Medulla oblongata (tissue), 1 donor: Measurements from ENCODE around the gene AVL9.
"Not testable (repeated sequence)": the region's sequence is repeated elsewhere in the genome, so short reads cannot be mapped to it uniquely, and the experiment has no call there.

Source experiments
- DNase-seq: peaks from one replicate; pipeline ENCODE4 v3.0.0-alpha.2; 2015; ENCODE audit errors: extremely low spot score

The AVL9 gene

GRCh38 chr7:32587411-32587948 lies 92.2 kb downstream of the AVL9 start:
- DNase-seq, result no peak

- DNase-seq, result no peak
Observed at GRCh38 chr7:32588657-32589056, 93.4 kb downstream of the AVL9 start.

GRCh38 chr7:32591938-32592337 lies 96.6 kb downstream of the AVL9 start:
- DNase-seq, result peak; percentile 67

- DNase-seq, result no peak
Observed at GRCh38 chr7:32592701-32593100, 97.4 kb downstream of the AVL9 start.

- no peak for DNase-seq
Observed at GRCh38 chr7:32594965-32595490, 99.7 kb downstream of the AVL9 start.

- not testable (repeated sequence) for DNase-seq
Observed at GRCh38 chr7:32601196-32601595, 105.9 kb downstream of the AVL9 start.

DNA sequence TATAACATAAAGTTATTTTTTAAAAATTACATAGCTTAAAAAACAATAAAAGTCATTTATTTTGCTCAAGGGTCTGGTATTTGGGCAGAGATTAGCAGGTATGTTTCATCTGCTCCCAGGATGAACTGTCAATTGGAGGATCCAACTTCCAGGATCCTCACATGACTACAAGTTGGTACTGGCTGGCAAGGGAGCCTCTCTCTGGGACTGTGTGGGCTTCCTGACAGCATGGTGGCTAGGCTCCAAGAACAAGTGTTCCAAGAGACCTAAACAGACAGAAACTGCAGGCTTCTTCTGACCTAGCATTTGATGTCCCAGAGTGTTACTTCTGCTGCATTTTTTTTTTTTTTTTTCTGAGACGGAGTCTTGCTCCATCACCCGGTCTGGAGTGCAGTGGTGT lies 107.2 kb downstream of the AVL9 start:
- DNase-seq, result peak; percentile 49

DNA sequence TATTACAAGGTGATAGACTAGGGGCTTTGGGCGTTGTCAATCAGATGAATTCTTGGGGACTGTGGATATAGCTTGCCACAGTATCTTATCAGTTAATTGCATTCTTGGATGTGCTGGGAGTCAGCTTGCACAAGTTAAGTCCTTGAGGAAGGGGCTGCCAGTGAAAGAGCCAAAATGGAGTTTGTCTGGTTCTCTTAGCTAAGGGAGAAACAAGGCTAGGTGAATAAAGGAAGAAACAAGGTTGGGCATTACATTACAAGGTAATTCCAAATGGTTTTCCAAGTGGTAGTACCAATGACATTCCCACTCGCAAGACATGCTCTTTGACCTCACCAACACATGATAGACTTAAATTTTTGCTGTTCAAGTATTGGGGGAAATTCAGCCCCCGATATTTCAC lies 108.2 kb downstream of the AVL9 start:
- DNase-seq, result not testable (repeated sequence)

- not testable (repeated sequence) for DNase-seq
Observed at GRCh38 chr7:32604047-32604446, 108.8 kb downstream of the AVL9 start.

DNA sequence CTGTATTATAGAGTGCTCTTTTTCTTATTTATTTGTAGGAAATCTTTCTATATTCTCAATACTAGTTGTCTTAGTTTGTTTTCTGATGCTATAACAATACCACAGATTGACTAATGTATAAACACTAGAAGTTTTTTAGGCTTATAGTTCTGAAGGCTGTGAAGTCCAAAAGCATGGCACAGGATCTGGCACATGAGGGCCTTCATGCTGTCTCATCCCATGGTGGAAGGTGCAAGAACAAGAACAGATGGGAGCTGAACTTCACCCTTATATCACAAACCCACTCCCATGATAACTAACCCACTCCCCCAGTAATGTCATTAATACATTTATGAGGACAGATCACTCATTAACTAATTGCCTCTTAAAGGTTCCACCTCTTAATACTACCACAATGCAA lies 109.7 kb downstream of the AVL9 start:
- no peak for DNase-seq

DNA sequence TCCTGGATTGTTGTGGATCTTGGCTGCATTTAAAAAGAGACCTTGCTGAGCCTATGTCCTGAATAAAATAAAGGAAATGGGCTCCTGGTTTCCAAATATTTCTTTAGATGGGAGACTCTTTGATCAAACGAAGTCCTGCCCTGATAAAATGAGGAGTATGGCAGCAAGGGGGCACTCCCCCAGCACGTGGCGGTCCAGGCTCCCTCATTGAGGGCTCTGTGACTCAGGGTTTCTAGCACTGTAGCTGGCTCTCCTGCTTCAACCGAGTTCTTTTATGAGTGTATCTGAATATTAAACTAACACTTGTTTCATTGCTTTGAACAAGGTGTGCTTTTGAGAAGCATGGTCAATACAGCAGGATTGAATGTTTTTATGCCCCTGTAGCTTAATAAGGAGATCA lies 114.2 kb downstream of the AVL9 start:
- no peak for DNase-seq

DNA sequence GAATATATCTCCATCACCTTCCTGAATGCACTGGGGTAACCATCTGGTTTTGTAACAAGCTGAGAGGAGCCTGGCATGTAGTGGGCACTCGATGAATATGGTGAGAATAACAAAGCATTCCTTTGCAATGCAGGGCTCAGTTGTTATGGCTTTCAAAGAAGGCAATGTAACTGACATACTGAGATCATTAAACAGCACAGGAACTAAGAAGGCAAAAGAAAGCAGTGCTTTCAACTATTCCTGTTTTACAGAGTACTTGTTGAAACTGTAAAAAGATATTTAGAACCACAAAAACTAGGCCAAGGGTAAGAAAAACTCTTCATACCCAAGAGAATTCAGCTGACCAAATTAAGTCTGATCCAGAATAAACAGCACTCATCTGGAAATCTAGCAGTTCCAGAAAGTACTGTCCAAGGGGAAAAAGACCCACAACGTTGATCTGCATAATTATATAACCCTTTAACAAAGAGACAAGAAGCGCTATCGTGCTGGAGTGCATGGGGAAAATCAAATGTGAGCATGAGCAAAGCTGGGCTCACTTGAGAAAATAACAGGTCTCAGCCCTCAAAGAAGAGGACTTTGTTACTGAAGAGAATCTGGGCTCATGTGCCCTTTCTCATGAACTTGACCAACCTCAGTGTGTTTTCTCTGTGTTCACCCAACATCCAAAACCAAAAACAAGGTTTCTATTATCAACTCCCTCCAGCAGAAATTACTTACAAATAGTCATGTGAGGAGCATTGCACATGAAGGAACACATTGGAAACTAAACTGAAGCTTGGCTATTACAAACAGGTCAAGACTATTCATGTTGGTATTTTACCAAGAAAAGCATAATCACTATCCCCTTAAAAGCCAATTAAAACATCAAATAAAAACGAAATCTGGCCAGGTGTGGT lies 116.2 kb downstream of the AVL9 start:
- peak; percentile 52 for DNase-seq

GRCh38 chr7:32616625-32617024 lies 121.3 kb downstream of the AVL9 start:
- DNase-seq, result peak; percentile 55

GRCh38 chr7:32618470-32618869 lies 123.2 kb downstream of the AVL9 start:
- DNase-seq, result no peak

GRCh38 chr7:32618987-32619386 lies 123.7 kb downstream of the AVL9 start:
- DNase-seq, result no peak

GRCh38 chr7:32619416-32619815 lies 124.1 kb downstream of the AVL9 start:
- not testable (repeated sequence) for DNase-seq

DNA sequence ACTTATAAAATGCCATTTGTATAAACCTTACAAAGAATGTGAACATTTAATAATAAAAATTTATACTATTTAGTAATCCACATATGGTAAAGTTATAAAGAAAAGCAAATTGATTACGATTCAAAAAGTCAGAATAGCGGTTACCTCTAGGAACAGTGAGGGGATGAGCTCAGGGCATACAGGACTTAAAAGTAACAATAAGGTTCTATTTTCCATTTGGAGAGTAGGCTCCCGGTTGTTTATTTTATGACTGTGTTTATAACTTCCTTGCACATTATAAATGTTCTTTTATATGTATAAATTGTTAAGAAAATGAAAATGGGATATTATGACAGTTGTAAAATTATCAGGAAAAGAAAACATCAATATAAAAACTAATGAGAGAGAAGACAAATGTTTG lies 135.7 kb downstream of the AVL9 start:
- DNase-seq, result no peak

GRCh38 chr7:32631590-32632497 lies 136.6 kb downstream of the AVL9 start:
- not testable (repeated sequence) for DNase-seq

- DNase-seq, result not testable (repeated sequence)
Observed at GRCh38 chr7:32633446-32633845, 138.2 kb downstream of the AVL9 start.

- DNase-seq, result not testable (repeated sequence)
Observed at GRCh38 chr7:32634798-32635393, 139.6 kb downstream of the AVL9 start.

- peak; percentile 10 for DNase-seq
Observed at GRCh38 chr7:32636725-32637462, 141.6 kb downstream of the AVL9 start.
